HepG2 (cell line): ENCODE measurements around the gene CDYL. TPM values are rescaled to one million over a fixed set of nuclear protein-coding genes. Genes with fewer than 3 reads are reported as not detected.

Experiments
- ARNT2 ChIP-seq: sonication (generic); formaldehyde crosslinking; IDR thresholded peaks from 2 replicates; pipeline ENCODE4 v1.8.0; 2022; ENCODE audit warnings: mild to moderate bottlenecking, low read depth, missing genetic modification reagents, moderate library complexity
- ARNTL ChIP-seq: sonication (generic); formaldehyde crosslinking; IDR thresholded peaks from 2 replicates; pipeline ENCODE4 v1.4.0; 2020; ENCODE audit warnings: mild to moderate bottlenecking, missing genetic modification reagents
- BRCA1 ChIP-seq: sonication (generic); formaldehyde crosslinking; IDR thresholded peaks from 2 replicates; pipeline ENCODE4 v1.4.0; 2020; ENCODE audit warnings: missing genetic modification reagents
- HDAC1 ChIP-seq: sonication (generic); formaldehyde crosslinking; IDR thresholded peaks from 2 replicates; pipeline ENCODE4 v1.5.1; 2020; ENCODE audit warnings: mild to moderate bottlenecking, missing genetic modification reagents
- NFE2L1 ChIP-seq: sonication (generic); formaldehyde crosslinking; IDR thresholded peaks from 2 replicates; pipeline ENCODE4 v1.4.0; 2020; ENCODE audit warnings: missing genetic modification reagents, mild to moderate bottlenecking, borderline replicate concordance
- POLR2AphosphoS5 ChIP-seq: IDR thresholded peaks from 2 replicates; pipeline ENCODE4 v1.6.1; 2012; ENCODE audit warnings: low read depth, low read length
- RARG ChIP-seq: sonication (generic); formaldehyde crosslinking; IDR thresholded peaks from 2 replicates; pipeline ENCODE4 v1.4.0; 2020; ENCODE audit warnings: low read depth, mild to moderate bottlenecking, missing genetic modification reagents
- SKI ChIP-seq: fragments of 450-650 bp; IDR thresholded peaks from one replicate; pipeline ENCODE4 v1.6.1; 2018; ENCODE audit warnings: mild to moderate bottlenecking; ENCODE audit not compliant: partially characterized antibody
- TSC22D2 ChIP-seq: sonication (generic); formaldehyde crosslinking; IDR thresholded peaks from 2 replicates; pipeline ENCODE4 v1.5.1; 2020; ENCODE audit warnings: missing genetic modification reagents, mild to moderate bottlenecking, borderline replicate concordance
- ZNF207 ChIP-seq: fragments of 450-650 bp; IDR thresholded peaks from 2 replicates; pipeline ENCODE4 v1.6.1; 2016; ENCODE audit warnings: antibody characterized with exemption, borderline replicate concordance
- ZNF33A ChIP-seq: sonication (generic); formaldehyde crosslinking; IDR thresholded peaks from 2 replicates; pipeline ENCODE4 v1.5.1; 2020; ENCODE audit warnings: missing genetic modification reagents, mild to moderate bottlenecking, moderate library complexity, borderline replicate concordance
- ZNF367 ChIP-seq: sonication (generic); formaldehyde crosslinking; IDR thresholded peaks from 2 replicates; pipeline ENCODE4 v1.4.0; 2020; ENCODE audit warnings: missing genetic modification reagents, borderline replicate concordance
- ZNF383 ChIP-seq: sonication (generic); formaldehyde crosslinking; IDR thresholded peaks from 2 replicates; pipeline ENCODE4 v1.4.0; 2020; ENCODE audit warnings: missing genetic modification reagents, mild to moderate bottlenecking, borderline replicate concordance
- ZNF629 ChIP-seq: sonication (generic); formaldehyde crosslinking; conservative IDR thresholded peaks from 2 replicates; pipeline ENCODE4 v1.5.0; 2020; ENCODE audit warnings: missing genetic modification reagents
- ZNF746 ChIP-seq: sonication (generic); formaldehyde crosslinking; IDR thresholded peaks from 2 replicates; pipeline ENCODE4 v1.8.0; 2022; ENCODE audit warnings: mild to moderate bottlenecking, missing genetic modification reagents
- polyA plus RNA-seq, 8 experiments: library from polyadenylated mRNA; depleted of rRNA in 3 of 8; stranded (reverse) in 7 of 8; unstranded in 1 of 8; fragments of >200 nt; fragmentation: Illumina TruSeq in 4 of 8; extraction: Trizol in 4 of 8; gene quantifications; 2 replicates each; pipeline versions ENCODE4 v1.2.1 to v1.2.3, GENCODE V29; 2011 to 2016; ENCODE audit warnings: low read depth in 4 of 8, missing spikeins in 1 of 8, mixed read lengths in 1 of 8; ENCODE audit not compliant: insufficient read depth in 1 of 8
- total RNA-seq, 5 experiments: library from RNA; depleted of rRNA; stranded (reverse); fragments of >200 nt; fragmentation: Illumina TruSeq; extraction: Trizol; gene quantifications; 2 replicates each; pipeline ENCODE4 v1.2.3, GENCODE V29; 2016; ENCODE audit warnings: low read depth in 1 of 5
- TF ChIP-seq, protein P1 (sequence below), 2 experiments: sonication (generic) in 1 of 2; formaldehyde crosslinking in 1 of 2; IDR thresholded peaks; 2 replicates each; pipeline versions ENCODE4 v1.4.0 to v1.6.1; 2016 to 2020; ENCODE audit warnings: borderline replicate concordance in 1 of 2, low read depth in 1 of 2, mild to moderate bottlenecking in 1 of 2, missing genetic modification reagents in 1 of 2
- TF ChIP-seq, protein P2 (sequence below): sonication (generic); formaldehyde crosslinking; IDR thresholded peaks from 2 replicates; pipeline ENCODE4 v1.5.1; 2020; ENCODE audit warnings: mild to moderate bottlenecking, missing genetic modification reagents, borderline replicate concordance

CDYL gene
- total and polyA plus RNA-seq, 2 of the 13 experiments (the other 11 are each of a cell fraction or from before 2014, with no cell fraction given): 22.8 to 105 TPM

DNA sequence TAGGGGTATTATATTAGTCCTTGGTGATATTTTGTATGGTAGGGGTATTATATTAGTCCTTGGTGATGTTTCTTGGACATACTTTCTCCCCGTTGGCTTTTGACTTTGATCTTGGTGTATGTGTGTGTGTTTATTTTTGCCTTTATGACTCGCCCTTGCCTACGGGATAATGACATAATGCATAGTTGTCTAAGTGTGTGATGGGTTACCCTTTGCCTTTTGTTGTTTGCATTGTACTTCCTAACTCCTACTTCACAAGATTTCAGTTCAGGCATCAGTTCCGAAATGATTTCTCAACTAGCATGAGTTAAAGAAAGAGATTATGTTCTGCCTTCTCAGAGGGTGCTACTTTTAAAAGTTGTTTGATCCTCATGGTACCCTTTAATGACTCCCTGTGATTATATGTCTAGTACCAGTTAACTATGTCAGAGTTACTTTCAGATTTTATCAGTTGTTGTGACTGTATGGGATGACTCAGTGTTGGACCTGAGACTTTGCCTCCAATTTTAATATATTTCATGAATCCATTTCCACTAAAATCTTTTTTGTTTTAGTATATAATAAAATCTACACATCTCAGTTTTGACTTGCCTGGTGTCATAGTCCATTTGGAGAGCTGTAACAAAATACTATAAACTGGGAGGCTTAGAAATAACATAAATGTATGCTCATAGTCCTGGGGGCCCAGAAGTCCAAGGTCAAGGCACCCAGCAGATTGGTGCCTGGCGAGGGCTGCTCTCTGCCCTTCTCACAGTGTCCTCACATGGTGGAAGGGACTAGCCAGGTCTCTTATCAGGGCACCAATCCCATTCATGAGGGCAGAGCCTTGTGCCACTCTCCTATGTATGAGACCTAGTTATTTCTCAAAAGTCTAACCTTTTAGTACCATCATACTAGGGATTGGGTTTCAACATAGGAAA lies 34.1 kb downstream of the CDYL start (continued):
- TF ChIP-seq ZNF383 (CRISPR knock-in tag): no peak
- TF ChIP-seq, protein P1, sequence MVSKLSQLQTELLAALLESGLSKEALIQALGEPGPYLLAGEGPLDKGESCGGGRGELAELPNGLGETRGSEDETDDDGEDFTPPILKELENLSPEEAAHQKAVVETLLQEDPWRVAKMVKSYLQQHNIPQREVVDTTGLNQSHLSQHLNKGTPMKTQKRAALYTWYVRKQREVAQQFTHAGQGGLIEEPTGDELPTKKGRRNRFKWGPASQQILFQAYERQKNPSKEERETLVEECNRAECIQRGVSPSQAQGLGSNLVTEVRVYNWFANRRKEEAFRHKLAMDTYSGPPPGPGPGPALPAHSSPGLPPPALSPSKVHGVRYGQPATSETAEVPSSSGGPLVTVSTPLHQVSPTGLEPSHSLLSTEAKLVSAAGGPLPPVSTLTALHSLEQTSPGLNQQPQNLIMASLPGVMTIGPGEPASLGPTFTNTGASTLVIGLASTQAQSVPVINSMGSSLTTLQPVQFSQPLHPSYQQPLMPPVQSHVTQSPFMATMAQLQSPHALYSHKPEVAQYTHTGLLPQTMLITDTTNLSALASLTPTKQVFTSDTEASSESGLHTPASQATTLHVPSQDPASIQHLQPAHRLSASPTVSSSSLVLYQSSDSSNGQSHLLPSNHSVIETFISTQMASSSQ (IDR thresholded peaks at IDR 0.05; ENCODE audit: low read depth): no peak
- TF ChIP-seq, protein P1 (CRISPR knock-in tag; IDR thresholded peaks at IDR 0.05; ENCODE audit: borderline replicate concordance): no peak; the same call in 1 of the 2 replicates
- no peak for TF ChIP-seq ZNF207
- TF ChIP-seq POLR2AphosphoS5: no peak
- no peak for TF ChIP-seq ZNF746 (CRISPR knock-in tag)
- no peak for TF ChIP-seq BRCA1
- TF ChIP-seq ZNF367: no peak
- no peak for TF ChIP-seq ARNT2 (CRISPR knock-in tag)
- TF ChIP-seq, protein P2, sequence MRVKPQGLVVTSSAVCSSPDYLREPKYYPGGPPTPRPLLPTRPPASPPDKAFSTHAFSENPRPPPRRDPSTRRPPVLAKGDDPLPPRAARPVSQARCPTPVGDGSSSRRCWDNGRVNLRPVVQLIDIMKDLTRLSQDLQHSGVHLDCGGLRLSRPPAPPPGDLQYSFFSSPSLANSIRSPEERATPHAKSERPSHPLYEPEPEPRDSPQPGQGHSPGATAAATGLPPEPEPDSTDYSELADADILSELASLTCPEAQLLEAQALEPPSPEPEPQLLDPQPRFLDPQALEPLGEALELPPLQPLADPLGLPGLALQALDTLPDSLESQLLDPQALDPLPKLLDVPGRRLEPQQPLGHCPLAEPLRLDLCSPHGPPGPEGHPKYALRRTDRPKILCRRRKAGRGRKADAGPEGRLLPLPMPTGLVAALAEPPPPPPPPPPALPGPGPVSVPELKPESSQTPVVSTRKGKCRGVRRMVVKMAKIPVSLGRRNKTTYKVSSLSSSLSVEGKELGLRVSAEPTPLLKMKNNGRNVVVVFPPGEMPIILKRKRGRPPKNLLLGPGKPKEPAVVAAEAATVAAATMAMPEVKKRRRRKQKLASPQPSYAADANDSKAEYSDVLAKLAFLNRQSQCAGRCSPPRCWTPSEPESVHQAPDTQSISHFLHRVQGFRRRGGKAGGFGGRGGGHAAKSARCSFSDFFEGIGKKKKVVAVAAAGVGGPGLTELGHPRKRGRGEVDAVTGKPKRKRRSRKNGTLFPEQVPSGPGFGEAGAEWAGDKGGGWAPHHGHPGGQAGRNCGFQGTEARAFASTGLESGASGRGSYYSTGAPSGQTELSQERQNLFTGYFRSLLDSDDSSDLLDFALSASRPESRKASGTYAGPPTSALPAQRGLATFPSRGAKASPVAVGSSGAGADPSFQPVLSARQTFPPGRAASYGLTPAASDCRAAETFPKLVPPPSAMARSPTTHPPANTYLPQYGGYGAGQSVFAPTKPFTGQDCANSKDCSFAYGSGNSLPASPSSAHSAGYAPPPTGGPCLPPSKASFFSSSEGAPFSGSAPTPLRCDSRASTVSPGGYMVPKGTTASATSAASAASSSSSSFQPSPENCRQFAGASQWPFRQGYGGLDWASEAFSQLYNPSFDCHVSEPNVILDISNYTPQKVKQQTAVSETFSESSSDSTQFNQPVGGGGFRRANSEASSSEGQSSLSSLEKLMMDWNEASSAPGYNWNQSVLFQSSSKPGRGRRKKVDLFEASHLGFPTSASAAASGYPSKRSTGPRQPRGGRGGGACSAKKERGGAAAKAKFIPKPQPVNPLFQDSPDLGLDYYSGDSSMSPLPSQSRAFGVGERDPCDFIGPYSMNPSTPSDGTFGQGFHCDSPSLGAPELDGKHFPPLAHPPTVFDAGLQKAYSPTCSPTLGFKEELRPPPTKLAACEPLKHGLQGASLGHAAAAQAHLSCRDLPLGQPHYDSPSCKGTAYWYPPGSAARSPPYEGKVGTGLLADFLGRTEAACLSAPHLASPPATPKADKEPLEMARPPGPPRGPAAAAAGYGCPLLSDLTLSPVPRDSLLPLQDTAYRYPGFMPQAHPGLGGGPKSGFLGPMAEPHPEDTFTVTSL: peak; percentile 70
- TF ChIP-seq HDAC1 (CRISPR knock-in tag): no peak
- no peak for TF ChIP-seq ARNTL (CRISPR knock-in tag)
- TF ChIP-seq ZNF33A (CRISPR knock-in tag): no peak
- no peak for TF ChIP-seq TSC22D2 (CRISPR knock-in tag)
- no peak for TF ChIP-seq ZNF629 (CRISPR knock-in tag)
- no peak for TF ChIP-seq RARG (CRISPR knock-in tag)
- peak; percentile 26 for TF ChIP-seq SKI
- TF ChIP-seq NFE2L1 (CRISPR knock-in tag): no peak
